Measurements from ENCODE around the gene ZDHHC19. TPM values are rescaled to one million over a fixed set of nuclear protein-coding genes. Genes with fewer than 3 reads are reported as not detected.
"Not testable (repeated sequence)": the region's sequence is repeated elsewhere in the genome, so short reads cannot be mapped to it uniquely, and the experiment has no call there.

ZDHHC19 gene
- total RNA-seq, 1 experiment from 2014 or later: not detected

DNA sequence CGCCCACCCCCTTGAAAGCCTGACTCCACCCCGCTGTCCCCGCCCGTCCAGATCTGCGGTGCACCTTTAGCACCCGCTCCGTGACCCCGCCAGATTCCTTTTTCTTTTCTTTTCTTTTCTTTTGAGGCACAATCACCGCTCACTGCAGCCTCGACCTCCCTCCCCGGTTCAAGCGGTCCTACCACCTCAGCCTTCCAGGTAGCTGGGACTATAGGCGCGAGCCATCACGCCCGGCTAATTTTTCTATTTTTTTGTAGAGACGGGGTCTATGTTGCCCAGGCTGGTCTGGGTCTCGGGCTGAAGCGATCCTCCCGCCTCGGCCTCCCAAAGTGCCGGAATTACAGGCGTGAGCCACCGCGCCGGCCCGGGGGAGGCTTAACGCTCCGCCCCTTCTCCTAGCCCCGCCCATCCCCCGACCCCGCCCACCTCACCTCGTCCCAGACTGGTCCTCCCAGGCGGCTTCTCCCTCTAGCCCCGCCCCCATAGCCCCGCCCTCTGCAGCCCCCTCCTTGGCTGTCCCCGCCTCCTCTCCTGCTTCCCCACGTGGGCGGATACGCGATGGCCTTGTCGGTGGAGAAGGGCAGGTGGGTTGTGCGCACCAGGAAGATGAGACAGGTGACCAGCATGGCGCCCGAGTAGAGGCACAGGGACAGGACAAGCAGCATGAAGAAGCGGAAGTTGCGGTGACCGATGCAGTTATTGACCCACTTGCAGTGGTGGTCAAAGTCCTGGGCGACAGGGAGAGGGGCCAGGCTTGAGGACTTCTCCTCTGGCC, 3.2 kb downstream of the ZDHHC19 start:
- DNase-seq (ENCODE audit: low spot score): no peak
- in situ Hi-C loops (cut with HindIII; ENCODE audit: low sequenced_read_pairs): no loop called here

DNA sequence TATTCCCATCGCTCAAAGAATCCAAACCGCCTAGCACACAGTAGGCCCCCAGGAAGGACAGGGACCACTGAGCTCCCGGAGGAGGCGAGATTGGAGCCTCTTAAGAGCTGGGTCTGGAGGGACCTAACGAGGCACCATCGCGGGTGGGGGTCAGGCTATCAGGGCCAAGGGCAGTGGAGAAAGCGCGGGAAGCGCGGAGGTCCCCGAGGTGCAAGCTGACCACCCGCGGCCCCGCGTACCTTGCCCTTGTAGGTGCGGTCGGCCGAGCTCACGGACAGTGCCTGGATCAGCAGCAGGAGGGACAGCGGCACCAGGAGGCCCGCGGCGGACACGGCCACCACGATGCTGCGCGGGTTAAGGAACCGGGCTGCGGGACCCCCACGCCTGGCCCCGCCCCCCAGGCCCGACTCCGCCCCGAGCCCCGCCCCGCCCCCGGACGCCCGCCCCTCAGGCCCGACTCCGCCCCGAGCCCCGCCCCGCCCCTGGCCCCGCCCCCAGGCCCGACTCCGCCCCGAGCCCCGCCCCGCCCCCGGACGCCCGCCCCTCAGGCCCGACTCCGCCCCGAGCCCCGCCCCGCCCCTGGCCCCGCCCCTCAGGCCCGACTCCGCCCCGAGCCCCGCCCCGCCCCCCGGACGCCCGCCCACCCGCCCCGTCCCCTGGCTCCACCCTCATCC, 3.9 kb downstream of the ZDHHC19 start:
- no peak for DNase-seq (ENCODE audit: low spot score)
- in situ Hi-C loops (cut with HindIII; ENCODE audit: low sequenced_read_pairs): no loop called here

DNA sequence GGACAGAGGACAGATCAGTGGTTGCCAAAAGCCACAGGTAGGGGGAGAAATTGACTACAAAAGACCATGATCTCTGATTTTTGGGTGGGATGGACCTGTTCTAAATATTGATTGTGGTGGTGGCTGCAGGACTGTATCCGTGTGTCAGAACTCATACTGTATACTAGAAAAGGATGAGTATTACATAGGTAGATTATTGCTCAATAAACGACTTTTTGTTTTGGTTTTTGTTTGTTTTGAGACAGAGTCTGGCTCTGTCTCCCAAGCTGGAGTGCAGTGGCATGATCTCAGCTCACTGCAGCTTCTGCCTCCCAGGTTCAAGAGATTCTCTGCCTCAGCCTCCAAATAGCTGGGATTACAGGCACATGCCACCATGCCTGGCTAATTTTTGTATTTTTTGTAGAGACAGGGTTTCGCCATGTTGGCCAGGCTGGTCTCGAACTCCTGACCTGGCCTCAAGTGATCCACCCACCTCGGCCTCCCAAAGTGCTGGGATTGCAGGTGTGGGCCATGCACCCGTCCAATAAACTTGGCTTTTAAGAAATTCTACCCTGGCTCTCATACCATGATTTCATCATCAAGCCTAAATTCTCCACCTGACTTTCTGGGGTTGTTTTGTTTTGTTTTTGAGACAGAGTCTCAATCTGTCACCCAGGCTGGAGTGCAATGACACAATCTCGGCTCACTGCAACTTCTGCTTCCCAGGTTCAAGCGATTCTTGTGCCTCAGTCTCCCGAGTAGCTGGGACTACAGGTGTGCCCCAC, 5.6 kb downstream of the ZDHHC19 start:
- DNase-seq (ENCODE audit: low spot score); in situ Hi-C loops (cut with HindIII; ENCODE audit: low sequenced_read_pairs): not testable (repeated sequence)

DNA sequence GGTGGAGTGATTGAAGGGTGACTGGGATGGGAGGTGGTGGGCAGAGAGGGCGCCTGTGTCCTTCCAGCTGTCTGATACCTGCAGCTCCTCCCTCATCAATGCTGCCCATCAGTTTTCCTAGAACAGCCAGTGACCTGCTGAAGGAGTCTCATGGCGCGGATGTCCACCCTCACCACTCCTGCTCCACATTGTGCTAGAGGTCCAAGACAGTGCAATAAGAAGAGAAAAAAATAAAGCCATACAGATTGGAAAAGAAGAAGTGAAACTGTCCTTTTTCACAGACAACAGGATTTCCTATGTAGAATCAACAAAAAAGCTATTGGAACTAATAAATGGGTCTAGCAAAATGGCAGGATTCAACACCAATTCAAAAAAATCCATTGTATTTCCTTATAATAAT, 7.4 kb downstream of the ZDHHC19 start:
- in situ Hi-C loops (cut with HindIII; ENCODE audit: low sequenced_read_pairs): no loop called here

DNA sequence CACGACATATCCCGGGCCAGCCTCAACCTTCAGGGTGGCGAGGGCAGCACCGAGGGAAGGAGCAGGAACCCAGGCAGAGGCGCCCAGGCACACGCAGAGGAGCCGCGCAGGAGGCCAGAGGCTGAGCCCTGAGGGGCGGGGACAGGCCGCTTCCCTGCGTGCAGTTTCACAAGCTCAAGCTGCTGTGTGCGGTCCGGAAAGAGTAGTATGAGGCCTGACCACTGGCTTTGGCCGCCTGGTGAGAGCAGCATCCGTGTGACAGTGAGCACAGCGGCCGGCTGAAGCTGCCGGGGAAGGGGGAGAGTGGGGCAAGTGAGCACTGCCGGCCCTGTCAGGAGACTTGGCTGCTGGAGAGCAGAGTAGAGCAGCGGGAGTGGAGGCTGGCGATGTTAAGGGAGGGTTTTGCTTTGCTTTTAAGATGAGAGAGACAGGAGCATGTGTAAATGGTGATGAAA, 8.7 kb downstream of the ZDHHC19 start:
- DNase-seq (ENCODE audit: low spot score): no peak
- in situ Hi-C loops (cut with HindIII; ENCODE audit: low sequenced_read_pairs): no loop called here

More for the DNA sequence above, 7.4 kb downstream of the ZDHHC19 start:
- no peak for DNase-seq (ENCODE audit: low spot score)

DNA sequence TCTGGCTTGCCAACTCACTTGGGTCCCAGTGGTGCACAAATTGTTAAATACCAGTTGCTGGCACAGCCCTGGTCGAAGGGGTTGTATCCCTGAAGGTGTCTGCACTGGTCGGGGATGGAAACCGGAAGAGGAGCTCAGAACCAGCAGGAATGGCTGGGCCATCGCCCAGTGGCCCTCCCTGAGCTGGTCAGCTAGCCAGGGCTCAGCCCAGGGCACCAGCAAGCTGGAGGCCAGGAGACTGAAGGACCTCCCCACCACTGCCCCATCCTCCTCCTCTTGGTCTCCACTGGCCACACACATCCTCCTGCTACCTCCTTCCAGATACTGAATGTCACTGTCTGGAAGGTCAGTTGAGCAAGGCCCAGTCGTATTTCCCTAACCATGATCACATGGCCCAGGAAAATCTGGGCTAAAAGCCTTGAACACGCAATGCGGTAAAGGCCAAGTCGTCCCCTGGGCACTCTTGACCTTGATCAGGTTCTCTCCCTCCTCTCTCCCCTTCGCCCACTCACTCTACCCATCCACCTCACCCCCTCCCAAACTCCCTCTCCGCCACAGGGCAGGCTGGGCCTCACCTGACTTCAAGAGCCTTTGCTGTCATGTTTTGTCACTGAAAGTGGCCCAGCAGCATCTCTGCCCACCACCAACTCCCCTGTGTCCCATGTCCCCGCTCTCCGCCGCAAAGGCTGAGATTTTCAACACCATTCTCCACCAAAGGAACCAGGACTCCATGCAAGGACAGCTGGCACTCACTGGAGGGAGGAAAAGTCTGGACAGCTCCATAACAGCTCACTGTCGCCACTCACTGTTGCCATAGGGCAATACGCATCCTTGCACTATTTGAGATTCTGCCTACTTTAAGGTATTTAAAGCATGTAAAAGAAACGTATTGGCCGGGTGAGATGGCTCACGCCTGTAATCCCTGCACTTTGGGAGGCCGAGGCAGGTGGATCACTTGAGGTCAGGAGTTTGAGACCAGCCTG, 12.1 kb downstream of the ZDHHC19 start:
- DNase-seq (ENCODE audit: low spot score): no peak
- in situ Hi-C loops (cut with HindIII; ENCODE audit: low sequenced_read_pairs): no loop called here

DNA sequence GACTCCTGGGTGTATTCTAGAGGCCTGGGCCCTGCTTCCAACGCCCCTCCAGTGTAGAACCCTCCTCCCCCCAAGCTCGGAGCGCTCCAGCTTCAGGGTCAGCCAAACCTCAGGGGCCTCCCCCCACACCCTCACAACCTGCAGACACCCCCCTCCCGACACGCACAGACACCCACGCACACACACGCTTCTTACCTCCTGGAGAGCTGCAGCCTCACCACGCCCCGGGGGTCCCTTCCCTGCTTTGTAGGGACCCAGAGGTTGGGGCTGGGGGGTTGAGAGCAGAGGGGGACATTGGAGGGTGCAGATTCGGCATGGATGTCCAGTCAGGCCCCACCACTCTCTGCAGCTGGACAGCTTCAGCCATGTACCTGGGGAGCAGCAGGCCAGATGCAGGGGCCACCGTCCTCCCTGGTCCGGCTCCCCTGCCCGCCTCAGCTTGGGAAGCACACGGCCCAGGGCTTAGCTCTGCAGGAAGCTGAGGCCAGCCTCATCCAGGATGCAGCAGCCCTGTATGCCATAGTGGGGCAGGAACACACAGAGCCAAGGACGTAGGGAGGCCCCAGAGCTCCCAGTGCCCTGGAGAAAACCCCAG, 13.0 kb downstream of the ZDHHC19 start:
- DNase-seq (ENCODE audit: low spot score): no peak
- in situ Hi-C loops (cut with HindIII; ENCODE audit: low sequenced_read_pairs): no loop called here

GRCh38 chr3:196197524-196197923, 13.7 kb downstream of the ZDHHC19 start:
- no peak for DNase-seq (ENCODE audit: low spot score)
- in situ Hi-C loops (cut with HindIII; ENCODE audit: low sequenced_read_pairs): no loop called here

- no peak for DNase-seq (ENCODE audit: low spot score)
- in situ Hi-C loops (cut with HindIII; ENCODE audit: low sequenced_read_pairs): no loop called here
Observed at GRCh38 chr3:196195664-196196265, 15.4 kb downstream of the ZDHHC19 start.

GRCh38 chr3:196194542-196194915, 16.7 kb downstream of the ZDHHC19 start:
- in situ Hi-C loops (cut with HindIII; ENCODE audit: low sequenced_read_pairs): no loop called here
- DNase-seq (ENCODE audit: low spot score): no peak

DNA sequence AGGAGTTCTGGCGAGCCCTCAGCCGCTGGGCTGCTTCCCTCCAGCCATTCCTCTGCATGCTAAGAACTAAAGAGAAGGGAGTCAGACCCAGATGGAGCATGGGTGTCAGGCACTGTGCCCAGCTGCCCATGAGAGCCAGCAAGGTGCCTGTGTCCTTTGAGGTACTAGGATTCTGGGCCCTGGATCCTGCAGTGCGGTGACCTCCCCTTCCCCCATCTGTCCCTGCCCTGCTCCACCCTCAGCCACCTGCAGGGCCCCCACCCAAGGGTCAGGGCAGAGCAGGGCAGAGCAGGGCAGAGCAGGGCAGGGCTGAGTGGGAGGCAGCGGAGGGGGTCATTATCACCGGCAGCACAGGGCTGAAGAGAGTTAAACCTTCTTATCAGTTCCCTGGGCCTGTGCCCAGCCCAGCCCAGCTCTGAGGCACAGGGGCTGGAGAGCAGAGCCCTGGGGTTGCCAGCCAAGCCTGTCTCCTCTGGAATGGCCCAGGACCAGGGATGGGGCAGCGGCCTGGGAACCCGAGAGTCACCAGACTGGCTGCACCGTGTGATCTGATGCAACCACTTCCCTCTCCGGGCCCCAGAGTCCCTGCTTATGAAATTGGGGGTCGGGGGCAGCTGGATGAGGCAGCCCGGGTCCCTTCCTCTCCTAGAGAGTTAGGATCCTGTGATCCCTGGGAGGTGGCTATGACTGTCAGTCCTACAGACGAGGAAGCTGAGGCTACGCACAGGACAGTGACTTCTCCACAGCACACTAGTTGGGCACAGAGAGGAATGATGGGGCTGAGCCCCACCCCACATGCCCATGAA, 17.3 kb downstream of the ZDHHC19 start:
- in situ Hi-C loops (cut with HindIII; ENCODE audit: low sequenced_read_pairs): no loop called here

DNA sequence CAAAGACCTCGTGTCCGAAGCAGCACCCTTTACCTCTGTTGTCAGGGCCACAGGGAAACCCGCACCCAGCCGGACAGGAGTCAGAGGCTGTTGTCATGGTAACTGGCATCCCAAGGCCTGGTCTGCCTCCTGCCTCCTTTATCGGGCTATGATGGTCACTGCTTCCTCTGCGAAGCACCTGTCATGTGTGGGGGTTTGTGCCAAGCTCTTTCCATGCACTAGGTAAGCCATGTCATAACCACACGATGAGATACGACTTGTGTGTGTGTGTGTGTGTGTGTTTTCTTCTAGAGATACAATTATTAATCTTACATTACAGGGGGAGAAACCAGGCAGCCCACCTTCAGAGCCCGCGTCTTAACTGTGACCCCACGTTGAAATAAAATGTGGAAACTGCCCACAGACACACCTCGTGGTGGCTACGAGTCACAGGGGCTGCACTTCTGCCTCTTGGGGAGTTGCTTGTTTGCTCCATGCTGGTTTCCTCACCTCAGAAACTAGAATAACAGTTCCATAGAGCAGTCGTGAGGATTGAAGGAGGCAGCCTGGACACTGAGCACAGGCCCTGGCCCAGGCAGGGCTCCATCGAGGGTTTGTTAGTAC, 18.0 kb downstream of the ZDHHC19 start:
- peak; percentile 89 for DNase-seq (ENCODE audit: low spot score)
- in situ Hi-C loops (cut with HindIII; ENCODE audit: low sequenced_read_pairs): no loop called here

More for the DNA sequence above, 17.3 kb downstream of the ZDHHC19 start:
- no peak for DNase-seq (ENCODE audit: low spot score)

DNA sequence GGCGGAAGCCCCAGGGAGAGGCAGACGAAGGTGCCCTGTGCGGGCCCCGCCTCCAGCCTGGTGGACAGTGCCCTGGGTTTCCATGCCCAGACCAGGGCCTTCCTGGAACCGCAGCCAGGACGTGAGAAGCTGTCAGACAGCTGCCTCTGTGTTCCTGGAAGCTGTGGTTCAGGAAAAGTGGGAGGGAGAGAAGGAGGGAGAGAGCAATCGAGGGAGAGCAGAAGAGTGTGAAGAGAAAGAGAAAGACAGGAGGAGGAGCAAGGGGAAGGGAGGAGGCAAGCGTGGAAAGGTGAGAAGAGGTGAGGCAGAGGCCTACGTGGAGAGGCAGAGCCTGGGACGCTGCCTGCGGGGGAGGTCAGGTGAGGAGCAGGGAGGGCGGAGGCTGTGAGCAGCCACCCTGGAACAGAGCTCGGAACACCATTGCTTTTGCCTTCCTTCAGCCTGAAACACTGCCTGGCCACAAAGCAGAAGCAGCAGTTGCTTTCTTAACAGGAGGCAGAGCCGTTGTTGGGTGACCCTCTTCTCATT, 18.6 kb downstream of the ZDHHC19 start:
- no peak for DNase-seq (ENCODE audit: low spot score)
- in situ Hi-C loops (cut with HindIII; ENCODE audit: low sequenced_read_pairs): no loop called here

DNA sequence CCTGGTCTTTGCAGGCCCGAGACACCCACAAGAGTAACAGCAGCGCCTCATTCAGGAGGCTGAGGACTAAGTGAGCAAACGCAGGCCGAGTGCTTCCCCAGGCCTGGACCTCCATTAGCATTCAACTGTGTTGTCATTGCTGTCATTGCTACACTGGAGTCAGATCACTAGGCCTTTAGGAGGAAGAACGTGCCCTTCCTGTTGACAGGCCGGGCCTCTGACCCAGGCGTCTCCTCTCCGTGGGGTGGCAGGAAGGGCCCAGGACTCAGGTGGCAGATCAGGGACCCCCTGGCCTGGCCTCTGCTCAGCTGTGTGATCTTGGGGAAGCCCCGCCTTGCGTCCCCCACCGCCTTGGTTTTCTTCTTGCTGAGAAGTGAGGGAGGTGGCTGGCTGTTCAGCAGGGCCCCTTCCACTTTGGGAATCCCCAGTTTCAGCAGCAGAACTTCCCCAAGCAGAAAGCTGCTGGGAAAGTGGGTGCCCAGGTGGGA, 19.1 kb downstream of the ZDHHC19 start:
- in situ Hi-C loops (cut with HindIII; ENCODE audit: low sequenced_read_pairs): no loop called here
- DNase-seq (ENCODE audit: low spot score): no peak

DNA sequence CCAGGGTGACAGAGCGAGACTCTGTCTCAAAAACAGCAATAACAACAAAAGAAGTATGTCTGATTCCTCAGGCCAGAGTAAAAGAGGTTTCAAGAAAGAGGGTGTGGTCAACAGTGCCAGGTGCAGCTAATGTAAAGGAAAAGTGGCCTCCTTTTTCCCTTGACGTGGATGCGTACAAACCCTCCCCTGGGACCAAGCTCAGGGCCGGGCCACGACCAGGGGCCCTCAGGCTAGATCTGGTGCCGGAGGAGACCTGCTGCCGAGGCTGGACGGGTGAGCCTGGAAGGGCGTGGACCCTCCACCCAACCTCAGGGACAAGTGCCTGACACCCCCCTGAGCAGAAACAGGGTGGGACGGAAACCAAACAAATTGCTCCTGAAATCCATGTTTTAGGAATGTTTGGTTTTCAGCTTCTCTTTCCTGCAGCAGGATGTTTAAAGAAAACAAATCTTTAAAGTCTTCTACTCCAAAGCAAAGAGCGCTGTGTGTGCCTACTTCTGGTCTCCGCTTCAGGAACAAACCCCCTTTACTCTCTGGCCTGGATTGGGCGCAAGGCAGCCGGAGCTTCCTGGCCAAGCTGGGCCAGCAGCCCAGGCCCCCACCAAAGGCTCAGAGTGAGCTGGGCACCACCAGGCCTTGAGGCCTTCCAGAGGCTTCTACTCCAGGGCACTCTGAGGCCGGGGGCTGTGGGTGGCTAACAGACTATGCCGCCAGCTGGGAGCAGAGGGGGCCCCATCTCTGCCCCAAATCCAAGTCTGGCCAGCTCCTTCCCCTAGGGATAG, 21.4 kb downstream of the ZDHHC19 start:
- in situ Hi-C loops (cut with HindIII; ENCODE audit: low sequenced_read_pairs): no loop called here
- no peak for DNase-seq (ENCODE audit: low spot score)
